GOT3 (cell line): ENCODE measurements around the gene TOX2.

Source experiments
- DNase-seq: peaks from one replicate; lab custom pipeline; 2025; ENCODE audit warnings: mixed read lengths; lab: John Stamatoyannopoulos, UW

The TOX2 gene

DNA sequence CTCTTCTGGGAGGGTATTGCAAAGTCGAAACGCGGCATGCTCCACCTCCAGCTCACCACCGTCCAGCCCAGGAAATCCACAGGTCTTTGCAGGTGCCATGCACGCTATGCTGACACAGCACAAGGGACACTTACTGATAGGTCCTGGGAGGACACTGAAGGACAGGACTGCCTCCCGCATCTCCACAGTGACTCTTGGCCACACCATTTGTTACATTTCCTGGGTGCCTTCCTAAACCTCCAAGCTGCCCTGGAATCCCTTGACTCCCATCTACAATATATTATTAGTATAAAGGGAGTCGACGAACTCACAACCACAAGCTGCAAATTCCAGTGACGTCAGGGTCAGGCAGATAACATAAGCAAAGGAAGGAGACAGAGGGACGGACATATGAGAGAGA is 165.4 kb downstream of the TOX2 start:
- no peak for DNase-seq

GRCh38 chr20:44080646-44081267 is 166.1 kb downstream of the TOX2 start:
- DNase-seq, result peak; percentile 42

- DNase-seq, result no peak
These were observed 166.8 kb downstream of the TOX2 start for GRCh38 chr20:44081476-44081875.

GRCh38 chr20:44081888-44082287 is 167.2 kb downstream of the TOX2 start:
- no peak for DNase-seq

GRCh38 chr20:44083220-44083933 is 168.7 kb downstream of the TOX2 start:
- no peak for DNase-seq

- no peak for DNase-seq
These were observed 169.8 kb downstream of the TOX2 start for GRCh38 chr20:44084439-44084838.

GRCh38 chr20:44084891-44085290 is 170.2 kb downstream of the TOX2 start:
- no peak for DNase-seq

- DNase-seq, result no peak
These were observed 171.2 kb downstream of the TOX2 start for GRCh38 chr20:44085616-44086434.

DNA sequence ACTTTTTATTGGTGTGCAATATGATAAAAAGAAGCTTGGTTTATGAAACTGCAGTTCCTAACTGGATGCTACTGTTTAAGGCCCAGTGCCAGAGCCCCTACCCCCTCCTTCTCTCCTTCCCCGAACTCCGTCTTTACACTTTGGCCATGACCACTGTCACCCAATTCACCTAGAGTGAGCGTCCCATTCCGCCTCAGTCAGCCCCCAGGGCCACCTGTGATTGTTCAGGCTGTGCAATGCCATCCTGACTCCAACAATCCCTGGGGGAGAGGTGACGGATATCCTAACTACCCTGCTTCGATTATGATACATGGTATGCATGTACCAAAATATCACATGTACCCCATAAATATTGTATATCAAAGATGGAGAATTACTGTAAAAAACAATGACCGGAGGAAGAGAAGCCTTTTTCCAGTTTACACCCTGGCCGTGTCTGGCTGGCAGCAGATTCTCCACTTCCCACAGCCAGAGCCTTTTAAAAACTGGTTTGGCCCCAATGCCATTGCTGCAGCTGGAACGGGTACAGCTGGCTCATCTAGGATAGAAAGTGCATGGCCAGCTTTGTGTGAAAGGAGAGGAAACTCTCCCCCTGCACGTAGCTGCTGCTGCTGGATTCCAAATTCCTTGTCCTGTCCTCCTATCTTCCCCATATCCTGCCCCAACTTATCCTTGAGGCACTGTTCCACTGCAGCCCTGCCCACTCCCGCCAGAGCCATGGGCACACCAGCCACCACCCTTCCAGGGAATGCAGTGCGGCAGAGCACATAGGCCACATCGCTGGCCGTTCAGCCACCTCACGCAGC is 172.6 kb downstream of the TOX2 start:
- no peak for DNase-seq

DNA sequence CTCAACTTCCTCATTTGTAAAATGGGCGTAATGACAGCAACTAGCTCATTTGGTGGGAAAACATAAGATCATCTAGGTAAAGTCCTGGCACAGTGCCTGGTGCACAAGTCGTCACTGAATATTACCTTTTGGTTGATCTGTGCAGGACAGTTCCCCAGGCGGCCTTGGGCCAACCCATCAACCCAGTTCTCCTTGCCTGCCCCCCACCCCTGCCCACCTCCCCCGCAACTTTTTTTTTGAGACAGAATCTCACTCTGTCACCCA is 173.1 kb downstream of the TOX2 start:
- no peak for DNase-seq

- DNase-seq, result no peak
These were observed 175.5 kb downstream of the TOX2 start for GRCh38 chr20:44089987-44090674.

- no peak for DNase-seq
These were observed 176.4 kb downstream of the TOX2 start for GRCh38 chr20:44091026-44091425.

DNA sequence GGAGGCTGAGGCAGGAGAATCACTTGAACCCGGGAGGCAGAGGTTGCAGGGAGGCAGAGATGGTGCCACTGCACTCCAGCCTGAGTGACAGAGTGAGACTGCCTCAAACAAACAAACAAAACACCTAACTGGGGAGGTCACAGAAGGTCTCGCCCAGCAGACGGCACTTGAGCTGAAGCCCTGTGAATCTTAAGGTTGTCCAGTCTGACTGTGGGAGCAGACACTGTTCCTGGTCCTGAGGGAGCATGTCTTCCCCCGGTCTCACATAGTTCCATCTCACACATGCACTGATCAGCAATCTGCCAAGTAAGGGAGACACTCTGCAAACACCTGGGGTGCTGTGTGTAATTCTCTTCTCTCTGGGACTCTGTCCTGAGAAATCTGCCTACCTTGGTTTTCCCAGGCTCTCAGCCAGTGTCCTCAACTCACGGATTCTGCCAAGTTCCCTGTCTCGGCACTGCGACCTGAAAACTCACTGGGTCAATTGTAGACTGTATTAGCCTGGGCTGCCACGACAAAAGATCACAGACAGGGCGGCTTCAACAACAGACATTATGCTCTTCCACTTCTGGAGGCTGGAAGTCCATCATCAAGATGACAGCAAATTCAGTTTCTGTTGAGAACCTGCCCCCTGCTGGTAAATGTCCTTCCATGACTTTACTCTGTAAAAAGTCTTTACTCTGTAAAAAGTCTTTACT is 178.0 kb downstream of the TOX2 start:
- no peak for DNase-seq

DNA sequence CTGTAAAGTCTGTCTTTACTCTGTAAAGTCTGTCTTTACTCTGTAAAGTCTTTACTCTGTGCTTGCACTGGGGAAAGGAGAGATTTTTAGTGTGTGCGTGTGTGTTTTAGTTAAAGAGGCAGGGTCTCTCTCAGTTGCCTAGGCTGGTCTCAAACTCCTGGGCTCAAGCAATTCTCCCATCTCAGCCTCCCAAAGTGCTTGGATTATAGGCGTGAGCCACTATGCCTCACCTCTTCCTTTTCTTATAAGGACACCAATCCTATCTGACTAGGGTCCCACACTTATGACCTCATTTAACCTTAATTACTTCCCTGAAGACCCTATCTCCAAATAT is 178.6 kb downstream of the TOX2 start:
- DNase-seq, result no peak

- no peak for DNase-seq
These were observed 181.2 kb downstream of the TOX2 start for GRCh38 chr20:44095831-44096230.

DNA sequence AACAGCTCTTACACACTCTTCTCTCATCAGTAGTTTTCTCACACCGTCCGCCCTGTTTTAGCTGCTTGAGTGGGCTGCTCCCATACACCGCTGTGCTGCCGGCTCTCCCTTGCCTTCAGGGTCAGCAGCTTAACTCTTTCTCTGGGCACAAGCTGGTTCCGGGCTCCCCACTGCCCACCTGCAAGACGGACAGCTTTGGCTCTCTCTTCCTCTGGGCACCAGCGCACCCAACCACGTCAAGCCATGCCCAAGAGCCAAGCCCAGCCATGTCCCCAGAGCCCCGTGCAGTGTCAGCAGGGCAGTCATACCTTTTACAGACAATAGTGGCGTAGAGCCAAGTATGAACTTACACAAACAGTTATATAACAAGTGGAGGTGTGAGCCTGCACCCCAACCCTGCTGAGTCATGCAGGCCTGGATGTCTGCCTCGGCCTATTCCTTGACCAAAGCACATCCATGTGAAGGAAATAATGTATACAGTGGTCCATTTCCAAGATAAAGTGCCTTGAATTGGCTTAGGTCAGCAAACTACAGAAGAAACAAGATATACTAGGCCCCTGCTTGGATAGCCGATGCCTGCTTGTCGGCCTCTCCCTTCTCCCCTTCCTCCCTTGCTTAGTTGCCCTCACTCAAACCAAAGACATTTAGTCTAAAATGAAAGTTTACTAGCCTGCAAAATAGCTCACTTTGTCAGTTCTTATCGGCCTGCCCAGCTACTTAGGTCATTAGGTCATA is 183.0 kb downstream of the TOX2 start:
- DNase-seq, result no peak

DNA sequence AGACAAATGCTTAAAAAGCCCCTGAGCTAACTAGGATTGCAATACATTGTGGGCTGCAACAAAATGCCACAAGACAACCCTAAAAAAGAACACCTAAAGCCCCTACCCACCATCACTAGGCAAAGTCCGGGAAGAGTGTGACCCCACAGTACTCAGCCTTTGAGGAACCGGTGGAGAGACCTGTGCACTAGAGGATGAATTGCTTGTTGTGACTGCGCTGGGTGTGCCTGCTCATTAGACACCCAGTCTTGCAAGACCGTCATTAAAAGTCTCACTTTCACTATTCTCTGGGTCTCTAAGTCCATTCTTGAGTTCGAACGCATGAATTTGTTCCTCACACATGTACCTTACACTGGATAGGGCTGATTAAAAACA is 183.6 kb downstream of the TOX2 start:
- no peak for DNase-seq

DNA sequence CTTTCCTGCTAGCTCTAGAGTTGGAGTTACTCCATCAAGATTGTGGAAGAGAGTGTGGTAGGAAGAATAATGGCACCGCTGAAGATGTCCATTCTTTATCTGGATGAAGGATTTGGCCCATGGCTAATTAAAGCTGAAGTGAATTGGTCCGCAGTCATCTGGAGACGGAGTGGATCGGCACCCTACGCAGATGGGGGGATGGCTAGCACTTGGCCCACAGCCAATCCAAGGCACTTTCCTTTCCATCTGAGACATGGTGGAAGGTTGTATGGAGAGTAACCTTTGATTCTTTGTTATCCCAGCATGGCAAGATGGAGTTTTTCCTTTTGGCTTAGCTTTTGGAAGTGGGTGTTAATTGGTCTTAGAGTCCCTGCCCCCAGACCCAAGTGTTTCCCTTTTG is 184.0 kb downstream of the TOX2 start:
- no peak for DNase-seq

- DNase-seq, result no peak
These were observed 185.2 kb downstream of the TOX2 start for GRCh38 chr20:44099832-44100231.

DNA sequence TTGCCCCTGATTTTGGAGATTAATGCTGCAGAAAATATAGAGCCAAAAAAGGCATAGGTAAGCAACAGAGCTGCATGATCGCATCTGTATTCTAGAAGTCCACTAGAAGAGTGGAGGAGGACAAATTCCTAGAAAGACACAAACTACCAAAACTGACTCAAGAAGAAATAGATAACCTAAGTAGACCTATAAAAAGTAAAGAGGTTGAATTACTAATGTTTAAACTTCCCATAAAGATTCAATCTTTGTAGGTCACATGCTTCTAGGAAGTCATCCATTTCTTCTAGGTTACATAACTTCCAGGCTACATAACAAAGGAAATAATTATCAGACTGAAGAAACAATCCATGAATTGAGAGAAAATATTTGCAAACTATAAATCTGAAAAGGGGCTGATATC is 187.9 kb downstream of the TOX2 start:
- DNase-seq, result no peak
